SU-DHL-6 (cell line): Measurements from ENCODE around the gene STRN.

Experiments
- H2AFZ ChIP-seq: fragments of 200-600 bp; sonication (generic); 2 replicates; pipeline ENCODE4 v1.6.1; 2014; ENCODE audit warnings: low read depth, mild to moderate bottlenecking, moderate library complexity, mixed read lengths, antibody characterized with exemption, low read length; ENCODE audit not compliant: severe bottlenecking
- H3F3A ChIP-seq: fragments of 200-600 bp; shearing (Covaris generic); 2 replicates; pipeline ENCODE4 v1.6.0; 2016; ENCODE audit warnings: antibody characterized with exemption, mild to moderate bottlenecking; ENCODE audit not compliant: insufficient read depth
- H3K27ac ChIP-seq: fragments of 200-600 bp; sonication (generic); 2 replicates; pipeline ENCODE4 v1.5.1; 2016; ENCODE audit warnings: low read depth, mild to moderate bottlenecking, low read length, moderate library complexity, mixed read lengths
- H3K27me3 ChIP-seq: fragments of 200-600 bp; sonication (generic), shearing (Covaris generic); 2 replicates; pipeline ENCODE4 v1.6.0; 2014; ENCODE audit warnings: mild to moderate bottlenecking, low read length
- H3K36me3 ChIP-seq: fragments of 200-600 bp; sonication (generic); 2 replicates; pipeline ENCODE4 v1.6.1; 2014; ENCODE audit warnings: mild to moderate bottlenecking, low read length, mixed read lengths
- H3K4me2 ChIP-seq: fragments of 300-600, 200-600 bp; shearing (Covaris generic), sonication (generic); 2 replicates; pipeline ENCODE4 v1.6.0; 2014; ENCODE audit warnings: low read length, low read depth, mild to moderate bottlenecking; ENCODE audit not compliant: poor library complexity, severe bottlenecking
- H3K4me3 ChIP-seq: fragments of 200-600 bp; sonication (generic); 2 replicates; pipeline ENCODE4 v1.5.1; 2014; ENCODE audit warnings: antibody characterized with exemption, low read length, mild to moderate bottlenecking, mixed read lengths; ENCODE audit not compliant: insufficient read depth, poor library complexity, severe bottlenecking
- H3K79me2 ChIP-seq: fragments of 200-600 bp; sonication (generic); 2 replicates; pipeline ENCODE4 v1.6.1; 2014; ENCODE audit warnings: mild to moderate bottlenecking, low read length, moderate library complexity; ENCODE audit not compliant: insufficient read depth
- H3K9ac ChIP-seq: fragments of 200-600 bp; sonication (generic); 2 replicates; pipeline ENCODE4 v1.7.0; 2014; ENCODE audit warnings: mild to moderate bottlenecking, low read length
- H3K9me2 ChIP-seq: fragments of 200-600 bp; sonication (generic); replicated peaks from 2 replicates; pipeline ENCODE4 v1.6.1; 2014; ENCODE audit warnings: low read length; ENCODE audit not compliant: insufficient read depth
- H3K9me3 ChIP-seq: fragments of 200-600 bp; sonication (generic); 2 replicates; pipeline ENCODE4 v1.6.1; 2014; ENCODE audit warnings: low read length, mixed read lengths; ENCODE audit not compliant: insufficient read depth
- H4K20me1 ChIP-seq: fragments of 200-600 bp; sonication (generic); 2 replicates; pipeline ENCODE4 v1.6.1; 2014; ENCODE audit warnings: low read depth, mild to moderate bottlenecking, antibody characterized with exemption, low read length, moderate library complexity, mixed read lengths
- EZH2phosphoT487 ChIP-seq: fragments of 200-600 bp; sonication (generic), shearing (Covaris generic); conservative IDR thresholded peaks from 2 replicates; pipeline ENCODE4 v1.6.1; 2018; ENCODE audit warnings: mild to moderate bottlenecking, antibody characterized with exemption, low read length, moderate library complexity, mixed read lengths
- TF ChIP-seq, protein P1 (sequence below): fragments of 200-600 bp; sonication (generic); IDR thresholded peaks from one replicate; pipeline ENCODE4 v1.5.1; 2017; ENCODE audit warnings: antibody characterized with exemption, mild to moderate bottlenecking, low read length, moderate library complexity; ENCODE audit not compliant: insufficient read depth, poor library complexity, severe bottlenecking

STRN gene

DNA sequence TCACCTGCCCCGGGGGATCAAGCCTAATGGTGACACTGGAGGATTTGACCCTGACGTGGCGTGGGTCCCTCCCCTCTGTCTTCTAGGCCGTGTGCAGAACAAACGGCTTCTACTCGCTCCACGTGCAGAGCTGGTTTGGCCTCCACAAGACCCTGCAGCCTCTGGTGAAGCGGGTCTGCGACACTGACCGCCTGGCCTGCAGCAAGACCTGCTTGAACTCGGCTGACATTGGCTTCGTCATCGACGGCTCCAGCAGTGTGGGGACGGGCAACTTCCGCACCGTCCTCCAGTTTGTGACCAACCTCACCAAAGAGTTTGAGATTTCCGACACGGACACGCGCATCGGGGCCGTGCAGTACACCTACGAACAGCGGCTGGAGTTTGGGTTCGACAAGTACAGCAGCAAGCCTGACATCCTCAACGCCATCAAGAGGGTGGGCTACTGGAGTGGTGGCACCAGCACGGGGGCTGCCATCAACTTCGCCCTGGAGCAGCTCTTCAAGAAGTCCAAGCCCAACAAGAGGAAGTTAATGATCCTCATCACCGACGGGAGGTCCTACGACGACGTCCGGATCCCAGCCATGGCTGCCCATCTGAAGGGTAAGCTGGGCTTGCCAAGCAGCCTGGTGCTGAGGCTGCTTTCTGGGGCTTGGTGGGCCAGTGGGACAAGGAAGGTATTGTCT is 157.8 kb downstream of the STRN start:
- Histone ChIP-seq H3K79me2 (no peaks in the 10 kb centered on the region), H3K36me3 (no peaks in the 10 kb centered on the region), H3K27me3 (no peaks in the 10 kb centered on the region), H4K20me1 (no peaks in the 10 kb centered on the region), H3K9me2 (no peaks in the 10 kb centered on the region), H3K4me2 (no peak overlapping the region), H3K4me3 (no peak overlapping the region), H3K27ac (no peak overlapping the region), H3K9me3 (no peaks in the 10 kb centered on the region), H3F3A (no peaks in the 10 kb centered on the region), H2AFZ (no peak overlapping the region), H3K9ac (no peak overlapping the region)
- TF ChIP-seq, protein P1, sequence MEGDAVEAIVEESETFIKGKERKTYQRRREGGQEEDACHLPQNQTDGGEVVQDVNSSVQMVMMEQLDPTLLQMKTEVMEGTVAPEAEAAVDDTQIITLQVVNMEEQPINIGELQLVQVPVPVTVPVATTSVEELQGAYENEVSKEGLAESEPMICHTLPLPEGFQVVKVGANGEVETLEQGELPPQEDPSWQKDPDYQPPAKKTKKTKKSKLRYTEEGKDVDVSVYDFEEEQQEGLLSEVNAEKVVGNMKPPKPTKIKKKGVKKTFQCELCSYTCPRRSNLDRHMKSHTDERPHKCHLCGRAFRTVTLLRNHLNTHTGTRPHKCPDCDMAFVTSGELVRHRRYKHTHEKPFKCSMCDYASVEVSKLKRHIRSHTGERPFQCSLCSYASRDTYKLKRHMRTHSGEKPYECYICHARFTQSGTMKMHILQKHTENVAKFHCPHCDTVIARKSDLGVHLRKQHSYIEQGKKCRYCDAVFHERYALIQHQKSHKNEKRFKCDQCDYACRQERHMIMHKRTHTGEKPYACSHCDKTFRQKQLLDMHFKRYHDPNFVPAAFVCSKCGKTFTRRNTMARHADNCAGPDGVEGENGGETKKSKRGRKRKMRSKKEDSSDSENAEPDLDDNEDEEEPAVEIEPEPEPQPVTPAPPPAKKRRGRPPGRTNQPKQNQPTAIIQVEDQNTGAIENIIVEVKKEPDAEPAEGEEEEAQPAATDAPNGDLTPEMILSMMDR = no peak
- TF ChIP-seq EZH2phosphoT487 = no peak

DNA sequence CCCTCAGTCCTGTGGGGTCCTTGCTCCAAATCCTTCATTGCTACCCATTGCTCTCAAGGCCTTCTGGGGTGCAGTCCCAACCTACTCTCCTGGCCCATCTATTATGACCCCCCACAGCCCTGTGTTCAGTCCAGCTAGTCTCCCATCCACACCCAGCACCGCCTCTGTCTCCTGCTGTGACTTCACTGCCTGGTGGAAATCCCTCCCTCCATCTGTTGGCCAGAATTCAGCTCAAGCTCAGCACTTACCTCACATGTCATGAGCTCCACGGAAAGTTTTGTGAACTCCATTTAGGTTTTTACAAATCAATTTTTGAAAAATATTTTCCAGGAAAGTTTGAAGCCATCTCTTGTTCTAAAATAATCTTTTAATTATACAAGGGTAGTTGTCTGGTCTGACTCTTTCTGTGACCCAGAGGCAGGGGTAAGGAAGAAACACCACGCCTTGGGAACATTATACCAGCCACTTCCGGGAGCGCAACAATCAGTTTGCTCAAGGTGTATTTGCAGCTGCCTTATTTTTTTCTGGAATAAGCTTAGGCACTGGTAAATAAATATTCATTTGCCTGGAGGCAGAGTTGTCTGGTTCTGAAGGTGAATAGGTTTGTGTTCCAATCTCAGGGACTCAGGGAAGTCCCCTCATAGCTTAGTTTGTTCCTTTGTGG is 159.0 kb downstream of the STRN start:
- no peaks in the 10 kb centered on the region for H3F3A ChIP-seq
- H2AFZ ChIP-seq = no peak overlapping the region
- no peak for TF ChIP-seq EZH2phosphoT487
- TF ChIP-seq, protein P1 = no peak
- H3K4me2 ChIP-seq = no peak overlapping the region
- no peaks in the 10 kb centered on the region for H3K36me3 ChIP-seq
- no peaks in the 10 kb centered on the region for H3K79me2 ChIP-seq
- H3K9ac ChIP-seq = no peak overlapping the region
- no peak overlapping the region for H3K27ac ChIP-seq
- H3K4me3 ChIP-seq = no peak overlapping the region
- no peaks in the 10 kb centered on the region for H4K20me1 ChIP-seq
- no peaks in the 10 kb centered on the region for H3K9me3 ChIP-seq
- no peaks in the 10 kb centered on the region for H3K9me2 ChIP-seq
- no peaks in the 10 kb centered on the region for H3K27me3 ChIP-seq

DNA sequence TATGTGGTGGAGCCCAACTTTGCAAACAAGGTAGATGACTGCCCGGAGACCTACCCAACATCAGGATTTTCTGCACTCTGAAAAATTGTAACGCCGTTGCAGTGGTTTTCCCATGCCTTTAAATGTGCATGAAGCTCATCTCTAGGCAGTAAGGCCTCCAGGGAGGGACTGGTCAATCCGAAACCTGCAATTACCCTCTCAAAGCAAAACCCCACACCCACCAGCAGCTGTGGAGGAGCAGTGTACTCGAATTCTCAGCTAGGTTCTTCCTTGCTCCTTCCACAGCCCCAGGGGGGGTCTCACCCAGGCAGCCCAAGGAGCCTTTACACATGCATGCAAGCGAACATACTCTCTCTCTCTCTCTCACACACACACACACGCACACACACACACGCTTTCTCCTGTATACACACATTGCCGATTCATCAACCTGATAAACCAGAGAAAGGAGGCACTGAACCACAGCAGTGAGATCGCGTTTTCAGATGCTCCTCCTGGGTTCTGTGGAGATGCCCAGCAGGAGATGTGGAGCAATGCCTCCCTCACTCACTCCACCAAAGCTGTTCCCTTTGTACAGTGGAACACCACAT is 160.6 kb downstream of the STRN start:
- TF ChIP-seq, protein P1 = no peak
- TF ChIP-seq EZH2phosphoT487 = no peak
- no peaks in the 10 kb centered on the region for H3K9me2 ChIP-seq
- no peaks in the 10 kb centered on the region for H4K20me1 ChIP-seq
- no peak overlapping the region for H2AFZ ChIP-seq
- H3K9ac ChIP-seq = no peak overlapping the region
- H3F3A ChIP-seq = no peaks in the 10 kb centered on the region
- no peaks in the 10 kb centered on the region for H3K27me3 ChIP-seq
- H3K4me2 ChIP-seq = no peak overlapping the region
- H3K36me3 ChIP-seq = no peaks in the 10 kb centered on the region
- no peak overlapping the region for H3K27ac ChIP-seq
- no peaks in the 10 kb centered on the region for H3K79me2 ChIP-seq
- H3K9me3 ChIP-seq = no peaks in the 10 kb centered on the region
- no peak overlapping the region for H3K4me3 ChIP-seq
